Colonic mucosa (tissue), 4 donors: ENCODE measurements around the gene SRPRB. TPM values are rescaled to one million over a fixed set of nuclear protein-coding genes. Genes with fewer than 3 reads are reported as not detected.
"Not testable (repeated sequence)": the region's sequence is repeated elsewhere in the genome, so short reads cannot be mapped to it uniquely, and the experiment has no call there.

Experiments used
- DNase-seq: peaks from one replicate; pipeline ENCODE4 v3.0.0-alpha.2; 2020
- H3K27ac ChIP-seq: fragments of 200-600 bp; one replicate; pipeline ENCODE4 v1.8.0; 2021
- H3K27me3 ChIP-seq: fragments of 200-600 bp; one replicate; pipeline ENCODE4 v1.8.0; 2021
- H3K36me3 ChIP-seq: fragments of 200-600 bp; one replicate; pipeline ENCODE4 v1.8.0; 2021
- H3K4me1 ChIP-seq: fragments of 200-600 bp; one replicate; pipeline ENCODE4 v1.8.0; 2021; ENCODE audit warnings: mild to moderate bottlenecking
- H3K4me3 ChIP-seq: fragments of 200-600 bp; one replicate; pipeline ENCODE4 v1.8.0; 2021
- H3K9ac ChIP-seq, 2 donors: one replicate each; pipeline ENCODE4 v1.7.0; 2013; ENCODE audit warnings: control low read depth in 2 of 2, low read depth in 2 of 2, low read length in 2 of 2
- H3K9me3 ChIP-seq: fragments of 200-600 bp; one replicate; pipeline ENCODE4 v1.8.0; 2021
- intact Hi-C: fragments of 100-400 bp; cut with DNase I; formaldehyde crosslinking; loops from one replicate; pipeline ENCODE4 v1.14.1; 2022
- total RNA-seq, 2 donors: library from RNA; stranded (reverse); fragmentation: NEBNext Ultra II Directional in 1 of 2; extraction: Animal tissue kit (Norgen Biotek cat#: 25700) in 1 of 2; gene quantifications; one replicate each; pipeline ENCODE4 v1.2.1, GENCODE V29; 2021
- TF ChIP-seq, protein P1 (sequence below): fragments of 200-600 bp; IDR thresholded peaks from one replicate; pipeline ENCODE4 v1.8.0; 2022; ENCODE audit warnings: antibody characterized with exemption, mild to moderate bottlenecking
- donor health status: healthy.
- donor health status: DM: no; HTN: no; CAD: no.
- donor health status: DM: no; HTN: no; CAD: no.

The SRPRB gene
- total RNA-seq, 2 donors from 2014 or later: 38.0 to 86.1 TPM

DNA sequence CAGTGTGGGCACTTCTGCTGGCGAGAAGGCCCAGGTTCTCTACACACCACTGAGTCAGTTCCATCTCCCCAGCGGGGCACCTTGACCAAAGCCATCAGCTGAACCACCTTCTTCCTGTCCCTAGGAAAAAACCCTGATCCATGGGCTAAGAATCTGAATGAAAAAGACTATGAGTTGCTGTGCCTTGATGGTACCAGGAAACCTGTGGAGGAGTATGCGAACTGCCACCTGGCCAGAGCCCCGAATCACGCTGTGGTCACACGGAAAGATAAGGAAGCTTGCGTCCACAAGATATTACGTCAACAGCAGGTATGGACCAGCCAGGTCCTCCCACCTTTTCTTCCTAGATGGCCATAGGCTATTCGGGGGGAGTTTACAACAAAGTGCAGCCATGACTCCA is 30.3 kb upstream of the SRPRB start:
- Histone ChIP-seq H3K4me1 (no peaks in the 10 kb centered on the region), H3K9ac (no peak overlapping the region), H3K9me3 (no peaks in the 10 kb centered on the region), H3K27ac (no peak overlapping the region), H3K27me3 (no peaks in the 10 kb centered on the region), H3K36me3 (no peaks in the 10 kb centered on the region), H3K4me3 (no peak overlapping the region)
- no peak for DNase-seq
- TF ChIP-seq, protein P1, sequence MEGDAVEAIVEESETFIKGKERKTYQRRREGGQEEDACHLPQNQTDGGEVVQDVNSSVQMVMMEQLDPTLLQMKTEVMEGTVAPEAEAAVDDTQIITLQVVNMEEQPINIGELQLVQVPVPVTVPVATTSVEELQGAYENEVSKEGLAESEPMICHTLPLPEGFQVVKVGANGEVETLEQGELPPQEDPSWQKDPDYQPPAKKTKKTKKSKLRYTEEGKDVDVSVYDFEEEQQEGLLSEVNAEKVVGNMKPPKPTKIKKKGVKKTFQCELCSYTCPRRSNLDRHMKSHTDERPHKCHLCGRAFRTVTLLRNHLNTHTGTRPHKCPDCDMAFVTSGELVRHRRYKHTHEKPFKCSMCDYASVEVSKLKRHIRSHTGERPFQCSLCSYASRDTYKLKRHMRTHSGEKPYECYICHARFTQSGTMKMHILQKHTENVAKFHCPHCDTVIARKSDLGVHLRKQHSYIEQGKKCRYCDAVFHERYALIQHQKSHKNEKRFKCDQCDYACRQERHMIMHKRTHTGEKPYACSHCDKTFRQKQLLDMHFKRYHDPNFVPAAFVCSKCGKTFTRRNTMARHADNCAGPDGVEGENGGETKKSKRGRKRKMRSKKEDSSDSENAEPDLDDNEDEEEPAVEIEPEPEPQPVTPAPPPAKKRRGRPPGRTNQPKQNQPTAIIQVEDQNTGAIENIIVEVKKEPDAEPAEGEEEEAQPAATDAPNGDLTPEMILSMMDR: no peak
- intact Hi-C loops: no loop called here

DNA sequence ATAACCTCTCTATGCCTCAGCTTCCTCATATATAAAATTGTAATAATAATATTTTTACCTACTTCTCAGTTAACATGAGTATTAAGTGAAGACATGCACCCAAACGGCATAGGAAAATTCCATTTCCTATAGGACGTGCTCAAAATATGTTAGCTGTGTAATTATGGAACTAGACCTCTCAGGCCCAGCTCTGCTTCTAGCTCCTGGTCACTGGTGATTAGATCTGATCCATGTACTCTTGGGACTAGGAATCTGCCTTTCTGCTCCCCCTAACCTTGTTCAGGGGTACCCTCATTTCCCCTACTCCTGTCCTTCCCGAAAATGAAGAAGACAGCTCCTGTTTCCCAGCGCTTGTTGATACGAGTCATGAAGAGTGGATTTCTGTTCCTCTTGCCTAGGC is 29.8 kb upstream of the SRPRB start:
- Histone ChIP-seq H3K9me3 (no peaks in the 10 kb centered on the region), H3K4me3 (no peak overlapping the region), H3K4me1 (no peaks in the 10 kb centered on the region), H3K36me3 (no peaks in the 10 kb centered on the region), H3K27me3 (no peaks in the 10 kb centered on the region), H3K9ac (no peak overlapping the region), H3K27ac (no peak overlapping the region)
- TF ChIP-seq, protein P1: no peak
- intact Hi-C loops: no loop called here
- no peak for DNase-seq

DNA sequence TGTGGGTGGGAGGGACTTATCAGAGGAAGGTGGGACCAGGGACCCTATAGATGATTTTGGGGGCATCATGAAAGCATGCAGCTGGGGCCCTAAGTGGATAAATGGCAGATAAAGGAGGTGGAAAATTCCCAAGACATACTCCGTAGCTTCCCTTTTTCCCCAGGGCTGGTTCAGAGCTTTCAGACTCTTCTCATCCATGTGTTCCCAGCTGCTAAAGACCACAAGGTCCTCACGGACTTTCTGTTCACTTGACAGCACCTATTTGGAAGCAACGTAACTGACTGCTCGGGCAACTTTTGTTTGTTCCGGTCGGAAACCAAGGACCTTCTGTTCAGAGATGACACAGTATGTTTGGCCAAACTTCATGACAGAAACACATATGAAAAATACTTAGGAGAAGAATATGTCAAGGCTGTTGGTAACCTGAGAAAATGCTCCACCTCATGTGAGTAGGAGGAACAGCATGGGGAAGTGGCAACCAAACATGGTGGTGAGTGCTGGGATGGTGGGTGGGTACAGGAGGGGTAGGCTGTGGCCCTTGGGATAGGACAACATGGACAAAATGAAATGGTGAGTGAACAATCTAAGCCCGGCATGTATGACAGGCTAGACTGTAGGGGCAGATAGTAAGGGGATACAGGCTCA is 28.7 kb upstream of the SRPRB start:
- H3K4me1 ChIP-seq: no peaks in the 10 kb centered on the region

DNA sequence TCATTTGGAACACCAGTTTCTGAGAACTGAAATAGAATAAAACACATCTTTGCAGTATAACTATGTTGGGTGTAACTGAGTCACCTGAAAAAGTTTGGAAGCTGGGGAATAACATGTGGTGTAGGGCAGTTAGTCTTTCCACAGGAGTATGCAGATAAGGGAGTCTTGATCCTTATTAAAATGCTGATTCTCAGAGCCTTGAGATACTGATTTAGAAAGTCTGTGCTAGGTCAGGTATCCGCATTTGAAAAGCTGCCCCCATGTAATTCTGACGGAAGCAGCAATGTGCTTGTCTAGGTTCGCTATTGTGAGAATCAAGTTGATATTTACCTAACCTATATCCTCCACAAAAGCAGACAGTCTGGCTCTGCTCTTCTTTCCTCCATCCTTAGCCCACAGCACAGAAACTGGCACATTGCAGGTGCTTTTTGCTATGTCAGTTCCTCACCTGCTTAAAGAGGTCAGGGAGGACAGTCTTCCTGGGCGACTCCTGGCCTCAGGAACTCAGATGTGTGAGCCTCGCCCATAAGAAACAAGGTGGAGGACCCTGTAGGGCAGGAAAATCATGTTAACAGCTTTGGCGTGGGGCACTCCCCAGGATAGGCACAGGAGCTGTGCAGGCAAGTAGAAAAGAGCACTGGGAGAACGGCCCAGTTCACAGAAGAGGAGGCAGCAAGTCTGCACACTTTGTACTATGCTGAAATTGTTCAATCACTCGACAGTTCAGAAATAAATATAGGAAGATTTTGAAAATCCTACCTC is 27.6 kb upstream of the SRPRB start:
- no peaks in the 10 kb centered on the region for H3K9me3 ChIP-seq
- TF ChIP-seq, protein P1: no peak
- no peak overlapping the region for H3K4me3 ChIP-seq
- no peaks in the 10 kb centered on the region for H3K27me3 ChIP-seq
- no peaks in the 10 kb centered on the region for H3K4me1 ChIP-seq
- no peak overlapping the region for H3K27ac ChIP-seq
- H3K36me3 ChIP-seq: no peaks in the 10 kb centered on the region
- intact Hi-C loops: no loop called here
- no peak for DNase-seq
- no peak overlapping the region for H3K9ac ChIP-seq

More for the DNA sequence above, 28.7 kb upstream of the SRPRB start:
- no peaks in the 10 kb centered on the region for H3K9me3 ChIP-seq
- no peak overlapping the region for H3K4me3 ChIP-seq
- TF ChIP-seq, protein P1: no peak
- DNase-seq: no peak
- H3K9ac ChIP-seq: no peak overlapping the region
- H3K27ac ChIP-seq: no peak overlapping the region
- no peaks in the 10 kb centered on the region for H3K27me3 ChIP-seq
- H3K36me3 ChIP-seq: no peaks in the 10 kb centered on the region
- intact Hi-C loops: no loop called here

DNA sequence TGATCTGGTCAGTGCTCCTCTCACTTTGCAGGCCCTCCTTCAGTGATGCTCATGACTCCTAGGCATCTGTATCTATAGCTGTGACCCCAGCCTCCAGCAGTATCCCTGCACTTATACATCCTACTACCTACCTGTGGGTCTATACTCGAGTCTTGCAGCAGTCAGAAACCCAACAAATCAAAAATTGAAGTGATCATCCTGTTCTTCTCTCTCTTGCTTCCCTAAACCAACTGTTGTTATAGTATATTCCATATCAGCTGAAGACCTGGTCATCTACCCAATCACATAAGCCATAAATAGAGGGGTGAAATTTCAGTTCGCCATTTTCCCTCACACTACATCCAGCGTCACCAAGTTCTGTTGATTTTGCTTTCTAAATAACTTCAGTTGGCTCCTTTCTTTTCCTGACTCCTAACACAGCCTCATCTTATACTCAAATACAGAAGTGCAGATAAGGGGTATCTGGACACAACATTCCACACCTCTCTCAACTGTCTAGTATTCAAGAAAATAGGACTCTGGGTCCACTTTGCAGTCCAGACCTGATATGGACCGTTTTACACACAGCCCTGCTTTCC is 25.9 kb upstream of the SRPRB start:
- intact Hi-C loops: no loop called here

DNA sequence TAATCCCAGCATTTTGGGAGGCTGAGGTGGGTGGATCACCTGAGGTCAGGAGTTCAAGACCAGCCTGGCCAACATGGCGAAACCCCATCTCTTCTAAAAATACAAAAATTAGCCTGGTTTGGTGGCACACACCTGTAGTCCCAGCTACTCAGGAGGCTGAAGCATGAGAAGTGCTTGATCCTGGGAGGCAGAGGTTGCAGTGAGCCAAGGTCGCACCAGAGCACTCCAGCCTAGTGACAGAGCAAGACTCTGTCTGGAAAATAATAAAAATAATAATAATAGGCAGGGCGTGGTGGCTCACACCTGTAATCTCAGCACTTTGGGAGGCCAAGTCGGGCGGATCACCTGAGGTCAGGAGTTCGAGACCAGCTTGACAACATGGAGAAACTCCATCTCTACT is 24.9 kb upstream of the SRPRB start:
- H3K9ac ChIP-seq, intact Hi-C loops, H3K4me3 ChIP-seq, H3K9me3 ChIP-seq, DNase-seq, H3K27ac ChIP-seq, H3K27me3 ChIP-seq, H3K36me3 ChIP-seq, H3K4me1 ChIP-seq: not testable (repeated sequence)

More for the DNA sequence above, 25.9 kb upstream of the SRPRB start:
- Histone ChIP-seq H3K9me3 (no peaks in the 10 kb centered on the region), H3K27me3 (no peaks in the 10 kb centered on the region), H3K4me1 (no peaks in the 10 kb centered on the region), H3K9ac (no peak overlapping the region), H3K36me3 (no peaks in the 10 kb centered on the region), H3K27ac (no peak overlapping the region), H3K4me3 (no peak overlapping the region)
- TF ChIP-seq, protein P1: no peak
- DNase-seq: no peak
